Activated T-cell treated with anti-CD3 and anti-CD28 coated beads, Interleukin-2, amount 50 U/mL, for 72 hours (primary cell): ENCODE data around the gene NRXN2. TPM values are rescaled to one million over a fixed set of nuclear protein-coding genes. Genes with fewer than 3 reads are reported as not detected.

Source experiments
- ATAC-seq, 2 donors: fragments of 150-1000 bp; cut with Tn5 transposase; replicated peaks in 1 of 2; 2 replicates each; pipeline ENCODE4 v1.10.0; 2021; ENCODE audit warnings: moderate library complexity in 2 of 2, mild to moderate bottlenecking in 1 of 2
- DNase-seq, 2 donors: peaks; one replicate each; pipeline ENCODE4 v3.0.0; 2021 to 2022; ENCODE audit warnings: mixed read lengths in 1 of 2
- H3K27ac Mint-ChIP-seq: one replicate; pipeline ENCODE4 v1.8.0; 2022; ENCODE audit warnings: mild to moderate bottlenecking, moderate library complexity, mixed read lengths
- H3K27me3 Mint-ChIP-seq: one replicate; pipeline ENCODE4 v1.8.0; 2022; ENCODE audit warnings: low read depth, mixed read lengths
- H3K36me3 Mint-ChIP-seq, 2 donors: one replicate each; pipeline ENCODE4 v1.8.0; 2022; ENCODE audit warnings: mixed read lengths in 2 of 2, mild to moderate bottlenecking in 1 of 2; ENCODE audit not compliant: insufficient read depth in 2 of 2
- H3K4me1 Mint-ChIP-seq: one replicate; pipeline ENCODE4 v1.8.0; 2022; ENCODE audit warnings: low read depth, mixed read lengths
- H3K4me3 Mint-ChIP-seq, 2 donors: one replicate each; pipeline ENCODE4 v1.8.0; 2022; ENCODE audit warnings: mild to moderate bottlenecking in 2 of 2, mixed read lengths in 2 of 2, moderate library complexity in 2 of 2
- H3K9me3 Mint-ChIP-seq, 2 donors: one replicate each; pipeline ENCODE4 v1.8.0; 2022; ENCODE audit warnings: mixed read lengths in 2 of 2
- total RNA-seq, 2 donors: library from RNA; stranded (reverse); gene quantifications; one replicate each; pipeline ENCODE4 v1.2.3, GENCODE V29; 2022

Gene NRXN2
- total RNA-seq, 2 donors from 2014 or later = 0.37 to 0.55 TPM

DNA sequence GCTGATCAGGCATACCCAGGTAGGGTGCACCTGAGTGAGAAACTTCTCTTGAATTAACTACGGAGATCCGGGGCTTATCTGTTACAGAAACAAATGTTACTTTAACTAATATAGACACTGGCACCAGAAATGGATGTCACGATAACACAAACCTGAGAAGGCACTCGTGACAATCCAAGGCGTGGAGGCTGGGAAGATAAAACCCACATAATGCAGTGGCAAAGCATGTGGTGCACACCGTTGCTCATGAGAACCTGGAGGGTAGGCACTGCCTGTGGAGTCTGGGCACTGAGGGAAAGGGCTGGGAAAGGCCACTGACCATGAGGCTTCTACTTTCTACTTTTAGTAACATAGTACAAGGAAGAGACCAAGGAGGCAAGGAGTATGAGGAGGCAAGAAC, 109.3 kb downstream of the NRXN2 start:
- no peak for DNase-seq
- ATAC-seq = no peak
- Mint-ChIP-seq H3K4me1 (peaks cover 13% of the 10 kb centered on the region), H3K27me3 (no peaks in the 10 kb centered on the region), H3K4me3 (no peak overlapping the region), H3K9me3 (no peaks in the 10 kb centered on the region), H3K27ac (no peak overlapping the region), H3K36me3 (no peaks in the 10 kb centered on the region)

DNA sequence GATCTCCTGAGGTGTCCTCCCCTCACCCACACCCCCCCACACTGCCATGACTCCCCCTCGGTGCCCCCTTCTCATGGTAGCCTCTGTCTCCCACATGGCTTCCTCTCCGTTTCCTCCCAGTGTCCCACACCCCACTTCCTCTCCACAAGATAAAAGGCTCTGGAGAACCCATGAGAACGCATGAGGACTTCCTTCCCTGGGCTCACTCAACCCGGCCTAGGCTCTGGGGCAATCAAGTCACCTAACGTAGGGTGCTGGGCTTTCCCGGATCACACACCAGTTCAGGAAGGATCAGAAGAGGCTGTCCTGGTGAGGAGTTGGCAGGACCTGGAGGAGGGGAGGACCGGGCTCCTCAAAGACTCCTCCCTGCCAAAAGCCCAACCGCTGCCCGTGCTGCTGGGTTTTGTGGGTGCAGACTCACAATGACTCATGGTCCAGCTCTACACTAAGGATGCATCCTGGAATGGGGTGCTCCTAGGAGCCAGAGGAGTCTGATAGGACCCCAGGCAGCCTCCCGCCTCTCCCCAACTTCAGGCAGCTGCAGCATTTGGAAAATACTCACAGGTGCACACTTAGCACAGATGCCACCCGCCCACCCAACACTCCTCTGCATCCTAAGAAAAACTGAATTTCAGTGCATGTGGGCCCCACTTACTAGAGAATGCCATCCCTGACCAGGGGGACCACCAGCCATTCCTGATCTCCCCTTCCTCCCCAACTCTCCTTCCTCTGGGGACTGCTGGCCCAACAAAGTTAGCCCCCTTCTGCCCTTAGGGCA, 110.9 kb downstream of the NRXN2 start:
- no peak for DNase-seq
- no peak for ATAC-seq
- Mint-ChIP-seq H3K36me3 (no peaks in the 10 kb centered on the region), H3K4me1 (peaks cover 13% of the 10 kb centered on the region), H3K9me3 (no peaks in the 10 kb centered on the region), H3K4me3 (no peak overlapping the region), H3K27ac (no peak overlapping the region), H3K27me3 (no peaks in the 10 kb centered on the region)

DNA sequence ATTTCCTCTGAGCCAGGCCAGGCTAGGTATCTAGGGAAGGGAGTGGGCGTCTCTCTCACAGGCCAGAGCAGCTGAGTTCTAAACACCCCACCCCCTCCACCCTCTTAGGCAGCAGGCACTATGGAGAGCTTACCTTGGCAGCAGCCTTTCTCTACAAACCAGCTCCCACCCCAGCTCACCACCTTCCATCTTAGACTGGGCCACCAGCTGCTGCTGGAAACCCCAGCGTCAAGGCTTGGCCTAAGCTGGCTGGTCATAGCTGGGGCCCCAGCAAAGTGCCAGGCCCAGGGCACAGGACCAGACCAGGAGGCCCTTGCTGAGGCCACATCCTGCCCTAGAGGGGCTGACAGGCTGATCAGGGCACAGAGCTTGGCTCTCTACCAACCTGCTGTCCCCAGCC, 111.8 kb downstream of the NRXN2 start:
- Mint-ChIP-seq H3K36me3 (no peaks in the 10 kb centered on the region), H3K27ac (no peak overlapping the region), H3K4me3 (no peak overlapping the region), H3K4me1 (peaks cover 13% of the 10 kb centered on the region), H3K9me3 (no peaks in the 10 kb centered on the region), H3K27me3 (no peaks in the 10 kb centered on the region)
- no peak for DNase-seq
- no peak for ATAC-seq

DNA sequence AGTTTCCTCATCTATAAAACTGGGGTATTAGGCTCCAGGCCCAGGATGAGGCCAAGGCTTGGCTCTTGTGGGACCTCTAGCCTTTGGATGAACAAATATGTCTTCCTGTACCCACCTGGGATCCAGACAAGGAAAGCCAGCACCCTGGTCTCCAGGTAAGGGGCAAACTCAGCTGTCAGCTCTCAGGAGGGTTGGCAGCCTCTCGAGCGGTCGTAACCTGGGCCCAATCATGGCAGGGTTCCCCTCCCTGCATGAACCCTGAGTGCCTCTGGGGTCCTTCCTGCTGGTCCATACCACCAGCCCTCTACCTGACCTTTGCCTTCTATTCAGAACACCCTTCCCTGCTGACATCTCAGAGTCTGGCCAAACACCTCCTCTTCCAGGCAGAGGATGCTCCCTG, 112.4 kb downstream of the NRXN2 start:
- Mint-ChIP-seq H3K4me1 (peaks cover 13% of the 10 kb centered on the region), H3K4me3 (no peak overlapping the region), H3K9me3 (no peaks in the 10 kb centered on the region), H3K27me3 (no peaks in the 10 kb centered on the region), H3K27ac (no peak overlapping the region), H3K36me3 (no peaks in the 10 kb centered on the region)
- DNase-seq (no peak), ATAC-seq (no peak)

DNA sequence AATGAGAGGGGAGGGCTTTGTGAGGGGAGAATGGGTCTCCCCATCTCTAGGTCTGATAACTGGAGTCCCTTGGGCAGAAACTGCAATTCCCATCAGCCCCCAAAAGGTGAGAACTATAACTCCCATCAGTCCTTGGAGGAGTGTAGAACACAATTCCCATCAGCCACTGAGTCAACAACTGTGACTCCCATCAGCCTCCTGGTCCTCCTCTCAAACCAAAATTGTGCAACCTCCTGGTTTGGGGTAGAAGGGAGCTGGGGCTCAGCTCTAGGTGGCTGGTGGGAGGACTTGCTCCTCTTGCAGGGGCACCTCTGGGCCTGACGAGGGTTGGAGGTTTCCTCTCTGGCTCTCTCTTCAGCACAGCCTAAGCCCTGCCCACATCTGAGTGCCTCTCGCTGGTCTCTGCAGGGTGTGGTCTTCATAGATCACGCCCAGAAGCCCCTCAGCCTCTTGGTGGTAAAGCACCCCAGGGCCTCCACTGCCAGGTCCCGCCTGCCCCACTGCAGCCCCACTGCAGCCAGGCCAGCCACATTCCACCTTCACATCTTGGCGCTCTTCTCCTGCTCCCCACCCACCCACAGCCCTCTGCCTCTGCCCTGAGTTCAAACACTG, 113.5 kb downstream of the NRXN2 start:
- no peaks in the 10 kb centered on the region for H3K36me3 Mint-ChIP-seq
- H3K27ac Mint-ChIP-seq = no peak overlapping the region
- H3K4me1 Mint-ChIP-seq = peaks cover 13% of the 10 kb centered on the region
- no peaks in the 10 kb centered on the region for H3K27me3 Mint-ChIP-seq
- DNase-seq = no peak
- ATAC-seq = no peak
- H3K9me3 Mint-ChIP-seq = no peaks in the 10 kb centered on the region
- no peak overlapping the region for H3K4me3 Mint-ChIP-seq

DNA sequence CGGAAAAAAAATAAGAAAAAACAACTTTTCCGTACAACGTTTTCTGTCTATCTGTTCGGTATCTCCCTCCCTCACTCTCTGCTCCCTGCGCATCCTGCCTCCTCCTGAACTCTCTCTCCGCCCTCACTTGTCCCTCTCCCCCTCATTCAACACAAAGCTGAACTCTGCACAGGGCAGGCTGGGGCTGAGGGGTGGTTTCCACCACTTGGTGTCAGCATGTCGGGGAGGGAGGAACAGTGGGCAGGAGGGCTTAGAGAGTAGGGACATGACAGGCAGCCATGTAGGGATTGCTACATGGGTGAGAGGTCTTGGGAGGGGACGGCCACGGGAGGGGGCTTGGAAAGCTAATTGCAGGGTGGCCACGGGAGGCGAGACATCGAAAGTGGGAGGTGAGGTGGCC, 114.4 kb downstream of the NRXN2 start:
- Mint-ChIP-seq H3K4me1 (peaks cover 13% of the 10 kb centered on the region), H3K9me3 (no peaks in the 10 kb centered on the region), H3K4me3 (no peak overlapping the region), H3K27ac (no peak overlapping the region), H3K27me3 (no peaks in the 10 kb centered on the region), H3K36me3 (no peaks in the 10 kb centered on the region)
- DNase-seq (no peak), ATAC-seq (no peak)

DNA sequence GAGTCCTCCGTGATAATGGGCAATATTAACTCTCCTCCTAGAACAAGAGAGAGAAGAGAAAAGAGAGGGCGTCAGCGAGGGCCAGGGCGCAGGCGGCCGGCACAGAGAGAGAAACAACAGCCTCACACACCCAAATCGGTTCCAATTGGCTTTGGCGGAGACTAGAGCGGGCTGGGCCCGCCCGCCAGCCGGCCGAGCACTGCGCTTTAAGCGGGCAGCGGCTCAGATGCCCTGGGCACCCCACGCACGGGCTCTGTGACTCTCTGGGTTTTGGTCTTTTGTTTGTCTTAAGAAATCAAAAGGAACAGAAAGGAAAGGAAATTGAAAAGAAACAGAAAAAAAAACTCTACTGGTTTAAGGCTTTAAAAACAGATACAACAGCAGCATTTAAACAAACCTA, 115.0 kb downstream of the NRXN2 start:
- H3K4me1 Mint-ChIP-seq = peaks cover 13% of the 10 kb centered on the region
- ATAC-seq (no peak), DNase-seq (no peak)
- H3K9me3 Mint-ChIP-seq = no peaks in the 10 kb centered on the region
- no peak overlapping the region for H3K4me3 Mint-ChIP-seq
- H3K27me3 Mint-ChIP-seq = no peaks in the 10 kb centered on the region
- H3K27ac Mint-ChIP-seq = no peak overlapping the region
- no peaks in the 10 kb centered on the region for H3K36me3 Mint-ChIP-seq

DNA sequence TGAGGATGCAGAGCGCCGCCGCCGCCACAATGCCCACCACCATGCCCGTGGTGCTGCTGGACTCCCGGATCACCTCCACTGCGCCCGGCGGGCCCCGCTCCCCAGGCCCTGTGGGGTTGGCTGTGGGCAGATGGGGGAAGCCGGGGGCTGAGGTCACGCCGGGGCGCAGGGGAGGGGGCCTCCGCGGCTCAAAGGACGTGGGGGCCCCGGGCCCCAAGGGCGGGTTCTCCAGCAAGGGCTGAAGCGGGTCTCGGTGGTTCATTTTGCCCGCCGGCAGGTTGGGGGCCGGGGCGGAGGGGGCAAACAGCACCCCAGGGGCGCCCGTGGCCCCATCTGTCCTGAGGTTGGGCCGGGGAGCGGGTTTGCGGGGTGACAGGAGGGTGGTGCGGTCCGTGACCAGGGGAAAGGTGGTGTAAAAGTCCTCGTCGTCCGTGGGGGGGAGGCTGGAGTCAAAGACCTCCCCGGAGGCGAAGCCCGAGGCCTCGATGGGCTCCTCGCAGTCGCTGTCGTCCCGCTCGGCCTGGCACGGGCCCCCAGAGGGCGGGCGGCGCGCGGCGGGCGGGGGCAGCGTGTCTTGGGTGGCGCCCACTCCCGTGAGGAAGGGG, 115.5 kb downstream of the NRXN2 start:
- no peaks in the 10 kb centered on the region for H3K9me3 Mint-ChIP-seq
- no peak overlapping the region for H3K27ac Mint-ChIP-seq
- H3K36me3 Mint-ChIP-seq = no peaks in the 10 kb centered on the region
- H3K4me1 Mint-ChIP-seq = peaks cover 11% of the 10 kb centered on the region
- no peaks in the 10 kb centered on the region for H3K27me3 Mint-ChIP-seq
- no peak for ATAC-seq
- DNase-seq = no peak
- no peak overlapping the region for H3K4me3 Mint-ChIP-seq

DNA sequence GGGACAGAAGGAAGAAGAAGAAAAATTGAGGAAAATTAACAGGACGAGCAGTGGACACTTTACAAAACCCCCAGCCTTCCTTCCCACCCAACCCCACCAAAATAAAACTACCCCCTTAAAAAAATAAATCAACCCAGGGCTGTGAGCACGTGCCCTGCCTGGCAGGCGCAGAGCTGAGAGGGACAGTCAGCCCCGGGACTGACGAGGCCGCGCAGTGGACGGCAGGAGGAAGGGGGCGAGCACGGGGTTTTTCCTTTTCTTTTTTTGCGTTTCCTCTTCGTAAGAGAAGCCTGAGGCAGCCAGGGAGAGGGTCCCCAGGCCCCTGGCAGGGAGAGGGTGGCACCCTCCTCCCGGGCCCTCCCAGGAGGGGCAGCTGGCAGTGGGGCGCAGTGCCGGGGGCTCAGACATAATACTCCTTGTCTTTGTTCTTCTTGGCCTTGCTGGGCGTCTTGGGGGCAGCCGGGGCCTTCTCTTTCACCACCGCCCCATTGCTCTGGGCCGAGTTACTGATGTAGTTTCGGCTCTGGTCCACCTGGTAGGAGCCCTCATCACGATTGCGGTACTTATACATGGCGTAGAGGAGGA, 116.1 kb downstream of the NRXN2 start:
- Mint-ChIP-seq H3K27ac (no peak overlapping the region), H3K9me3 (no peaks in the 10 kb centered on the region), H3K4me3 (no peak overlapping the region), H3K4me1 (peaks cover 5% of the 10 kb centered on the region), H3K27me3 (no peaks in the 10 kb centered on the region), H3K36me3 (no peaks in the 10 kb centered on the region)
- no peak for DNase-seq
- no peak for ATAC-seq

DNA sequence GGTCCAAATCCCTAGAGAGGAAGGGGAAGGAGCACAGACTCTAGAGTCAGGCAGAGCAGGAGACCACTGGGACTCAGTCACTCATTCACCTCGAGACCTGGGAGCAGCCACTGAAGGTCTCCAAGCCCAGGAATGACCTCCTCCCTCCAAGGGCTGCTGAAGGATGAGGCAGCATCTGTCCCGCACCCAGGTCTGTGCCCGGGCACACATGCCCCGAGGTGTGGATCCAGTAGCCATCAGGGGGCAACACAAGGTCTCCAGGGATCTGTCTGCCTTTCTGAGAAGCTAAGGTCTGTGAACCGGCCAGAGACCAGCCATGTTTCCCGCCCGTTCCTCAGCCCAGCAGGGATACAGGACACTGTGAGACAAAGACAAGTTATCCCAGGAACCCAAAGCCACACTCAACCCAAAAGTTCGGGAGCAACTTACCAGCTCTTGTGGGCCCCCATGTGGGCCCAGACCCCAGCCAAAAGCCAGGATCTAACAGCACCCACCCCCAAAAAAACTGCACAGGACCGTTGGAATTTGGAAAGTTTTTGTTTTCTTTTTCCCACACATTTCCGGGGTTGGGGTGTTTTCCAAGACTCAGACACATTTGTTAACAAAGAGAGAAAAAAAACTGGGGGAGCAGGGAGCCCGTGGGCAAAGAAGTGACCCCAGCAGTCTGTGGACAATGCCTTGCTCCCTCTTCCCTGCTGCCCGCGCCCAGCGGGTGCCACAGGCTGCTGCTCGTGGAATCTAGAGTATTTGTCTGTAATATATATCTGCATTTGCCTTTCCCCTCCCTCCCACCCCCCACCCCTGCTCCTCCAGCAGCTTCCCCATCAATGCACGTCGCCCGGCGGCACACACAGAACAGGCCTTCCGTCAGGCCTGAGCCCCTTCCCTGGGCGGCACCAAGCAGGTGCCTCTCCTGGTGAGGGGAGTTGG, 117.1 kb downstream of the NRXN2 start:
- Mint-ChIP-seq H3K36me3 (no peaks in the 10 kb centered on the region), H3K27ac (no peak overlapping the region), H3K9me3 (no peaks in the 10 kb centered on the region), H3K4me3 (no peak overlapping the region), H3K4me1 (no peaks in the 10 kb centered on the region), H3K27me3 (no peaks in the 10 kb centered on the region)
- ATAC-seq = no peak
- DNase-seq = no peak

DNA sequence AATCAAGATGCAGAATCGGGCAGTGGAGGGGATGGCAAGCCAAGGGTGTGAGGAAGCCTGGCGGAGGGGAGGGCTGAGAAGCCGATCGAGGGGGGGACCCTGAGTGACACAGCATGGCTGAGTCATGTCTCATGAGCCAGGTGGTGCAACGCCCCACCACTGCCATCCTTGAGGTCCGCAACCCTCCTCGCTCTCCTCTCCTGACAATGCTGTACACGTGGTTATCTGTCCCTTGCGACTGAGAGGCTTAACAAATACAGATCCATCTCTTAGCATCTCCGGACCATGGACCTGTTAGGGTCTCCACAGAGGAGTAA, 117.8 kb downstream of the NRXN2 start:
- H3K27me3 Mint-ChIP-seq = no peaks in the 10 kb centered on the region
- no peak for ATAC-seq
- H3K4me3 Mint-ChIP-seq = no peak overlapping the region
- H3K27ac Mint-ChIP-seq = no peak overlapping the region
- H3K36me3 Mint-ChIP-seq = no peaks in the 10 kb centered on the region
- H3K9me3 Mint-ChIP-seq = no peaks in the 10 kb centered on the region
- no peaks in the 10 kb centered on the region for H3K4me1 Mint-ChIP-seq
- no peak for DNase-seq

DNA sequence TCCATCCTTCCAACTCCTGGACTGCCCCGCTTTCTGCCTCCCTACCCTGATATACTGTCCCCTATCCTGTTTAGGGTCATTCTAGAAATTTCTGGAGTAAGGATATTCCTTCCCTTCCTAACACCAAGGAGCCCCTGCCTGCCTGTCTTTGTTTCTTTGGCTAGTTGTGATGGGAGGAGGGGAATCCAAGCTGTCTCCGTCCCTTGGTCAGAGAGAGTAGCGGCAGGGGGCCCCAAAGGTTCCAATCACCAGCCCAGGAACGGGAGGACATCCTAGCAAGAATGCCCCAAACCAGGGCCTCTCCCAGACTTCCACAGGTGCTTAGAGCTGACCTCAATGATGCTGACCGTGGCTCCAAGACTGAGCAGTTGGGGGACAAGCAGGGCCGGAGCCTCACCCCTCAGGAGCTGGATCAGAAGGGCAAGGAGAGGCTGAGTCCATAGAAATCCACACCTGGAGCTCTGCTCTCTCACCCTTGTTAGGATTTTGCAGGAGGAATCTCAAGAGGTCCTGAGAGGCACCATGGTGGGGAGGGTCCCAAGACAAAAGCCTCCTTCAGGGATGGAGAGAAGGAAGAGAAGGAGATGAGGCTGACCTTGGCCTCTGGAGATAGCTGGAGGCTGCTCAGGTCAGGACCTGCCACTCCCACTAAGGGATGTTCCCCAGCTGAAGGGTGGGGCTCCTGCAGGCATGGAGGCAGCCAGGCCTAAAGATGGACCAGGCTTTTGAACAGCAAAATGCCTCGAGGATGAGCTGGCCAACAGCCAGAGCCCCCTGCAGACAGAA, 118.3 kb downstream of the NRXN2 start:
- DNase-seq (no peak), ATAC-seq (no peak)
- no peak overlapping the region for H3K27ac Mint-ChIP-seq
- H3K27me3 Mint-ChIP-seq = no peaks in the 10 kb centered on the region
- no peaks in the 10 kb centered on the region for H3K9me3 Mint-ChIP-seq
- H3K36me3 Mint-ChIP-seq = no peaks in the 10 kb centered on the region
- no peaks in the 10 kb centered on the region for H3K4me1 Mint-ChIP-seq
- H3K4me3 Mint-ChIP-seq = no peak overlapping the region
